ENCODE results near the gene CACNA1F. TPM values are rescaled to one million over a fixed set of nuclear protein-coding genes. Genes with fewer than 3 reads are reported as not detected.
A peak's percentile ranks its signal among the peaks of the same experiment; 100 is the strongest.

The CACNA1F gene
- total and polyA plus RNA-seq, 9 of the 15 experiments (the other 6 are each of a cell fraction or from before 2014, with no cell fraction given), result under 0.01 to 0.41 (median 0.03) TPM; not detected in 3

GRCh38 chrX:49269010-49269766, 36.0 kb upstream of the CACNA1F start (continued):
- peak; percentile 85 for TF ChIP-seq ATF7 (IDR thresholded peaks at IDR 0.05)
- no peak for TF ChIP-seq OTX1 (CRISPR knock-in tag; IDR thresholded peaks at IDR 0.05)
- no peak for TF ChIP-seq RAD51 (IDR thresholded peaks at IDR 0.05; ENCODE audit: borderline replicate concordance, low read depth)
- no peak for TF ChIP-seq SRSF1 (IDR thresholded peaks at IDR 0.05; ENCODE audit: low read depth, low read length)
- TF ChIP-seq SMAD4 (CRISPR knock-in tag; conservative IDR thresholded peaks at IDR 0.05), result no peak
- no peak for TF ChIP-seq ESRRB (CRISPR knock-in tag; IDR thresholded peaks at IDR 0.05; ENCODE audit: borderline replicate concordance)
- TF ChIP-seq E2F6 (IDR thresholded peaks at IDR 0.05; ENCODE audit: borderline replicate concordance in 1 of 2, extremely low read depth in 1 of 2, insufficient read depth in 1 of 2, insufficient read length in 1 of 2, low read depth in 1 of 2, low read length in 1 of 2, poor library complexity in 1 of 2, severe bottlenecking in 1 of 2), result peak in 1 of 2 experiments; percentile 48
- no peak for TF ChIP-seq FOXJ3 (CRISPR knock-in tag; IDR thresholded peaks at IDR 0.05)
- TF ChIP-seq ZNF274 (IDR thresholded peaks at IDR 0.05; ENCODE audit: borderline replicate concordance, low read depth, low read length), result no peak
- no peak for TF ChIP-seq TAF15 (IDR thresholded peaks at IDR 0.05; ENCODE audit: low read depth, low read length)
- TF ChIP-seq ZBTB5 (IDR thresholded peaks at IDR 0.05), result peak; percentile 67
- TF ChIP-seq PRMT5 (CRISPR knock-in tag; IDR thresholded peaks at IDR 0.05), result no peak
- TF ChIP-seq DIDO1 (tag; IDR thresholded peaks at IDR 0.05; ENCODE audit: low read depth), result no peak
- no peak for TF ChIP-seq GTF2E2 (tag; IDR thresholded peaks at IDR 0.05)
- no peak for TF ChIP-seq BRF1 (IDR thresholded peaks at IDR 0.05; ENCODE audit: borderline replicate concordance, extremely low read depth, insufficient read length)
- TF ChIP-seq CXXC5 (CRISPR knock-in tag; IDR thresholded peaks at IDR 0.05), result peak; percentile 75
- TF ChIP-seq POLR2G (IDR thresholded peaks at IDR 0.05; ENCODE audit: low read depth, low read length), result no peak
- TF ChIP-seq SPI1 (IDR thresholded peaks at IDR 0.05; ENCODE audit: borderline replicate concordance, low read depth, low read length), result no peak
- TF ChIP-seq ZNF239 (CRISPR knock-in tag; IDR thresholded peaks at IDR 0.05), result no peak
- TF ChIP-seq FOXA1 (IDR thresholded peaks at IDR 0.05; ENCODE audit: borderline replicate concordance), result no peak
- peak; percentile 68 for TF ChIP-seq C11orf30 (IDR thresholded peaks at IDR 0.05; ENCODE audit: low read depth)
- no peak for TF ChIP-seq KLF10 (CRISPR knock-in tag; IDR thresholded peaks at IDR 0.05)
- TF ChIP-seq ZNF778 (CRISPR knock-in tag; IDR thresholded peaks at IDR 0.05), result no peak
